ENCODE data around the gene C1orf74.

The C1orf74 gene

DNA sequence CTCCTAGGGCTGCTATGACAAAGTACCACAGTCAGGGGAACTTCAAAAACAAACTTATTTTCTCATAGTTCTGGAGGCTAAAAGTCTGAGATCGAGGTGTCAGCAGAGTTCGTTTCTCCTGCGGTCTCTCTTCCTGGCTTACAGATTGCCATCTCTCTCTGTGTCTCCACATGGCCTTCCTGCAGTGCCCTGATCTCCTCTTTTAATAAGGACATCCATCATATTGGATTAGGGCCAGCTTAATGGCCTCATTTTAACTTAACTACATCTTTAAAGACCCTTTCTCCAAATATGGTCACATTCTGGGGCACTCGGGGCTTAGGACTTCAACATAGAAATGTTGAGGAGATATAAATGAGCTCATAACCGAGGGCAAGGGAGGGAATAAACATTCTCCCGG is 12.2 kb downstream of the C1orf74 start:
- no peak overlapping the region for H3K4me3 ChIP-seq (ENCODE audit: low read length)
- TF ChIP-seq, protein P1, sequence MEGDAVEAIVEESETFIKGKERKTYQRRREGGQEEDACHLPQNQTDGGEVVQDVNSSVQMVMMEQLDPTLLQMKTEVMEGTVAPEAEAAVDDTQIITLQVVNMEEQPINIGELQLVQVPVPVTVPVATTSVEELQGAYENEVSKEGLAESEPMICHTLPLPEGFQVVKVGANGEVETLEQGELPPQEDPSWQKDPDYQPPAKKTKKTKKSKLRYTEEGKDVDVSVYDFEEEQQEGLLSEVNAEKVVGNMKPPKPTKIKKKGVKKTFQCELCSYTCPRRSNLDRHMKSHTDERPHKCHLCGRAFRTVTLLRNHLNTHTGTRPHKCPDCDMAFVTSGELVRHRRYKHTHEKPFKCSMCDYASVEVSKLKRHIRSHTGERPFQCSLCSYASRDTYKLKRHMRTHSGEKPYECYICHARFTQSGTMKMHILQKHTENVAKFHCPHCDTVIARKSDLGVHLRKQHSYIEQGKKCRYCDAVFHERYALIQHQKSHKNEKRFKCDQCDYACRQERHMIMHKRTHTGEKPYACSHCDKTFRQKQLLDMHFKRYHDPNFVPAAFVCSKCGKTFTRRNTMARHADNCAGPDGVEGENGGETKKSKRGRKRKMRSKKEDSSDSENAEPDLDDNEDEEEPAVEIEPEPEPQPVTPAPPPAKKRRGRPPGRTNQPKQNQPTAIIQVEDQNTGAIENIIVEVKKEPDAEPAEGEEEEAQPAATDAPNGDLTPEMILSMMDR (IDR thresholded peaks at IDR 0.05; ENCODE audit: insufficient read depth, low read depth, low read length, missing control alignments), result no peak

DNA sequence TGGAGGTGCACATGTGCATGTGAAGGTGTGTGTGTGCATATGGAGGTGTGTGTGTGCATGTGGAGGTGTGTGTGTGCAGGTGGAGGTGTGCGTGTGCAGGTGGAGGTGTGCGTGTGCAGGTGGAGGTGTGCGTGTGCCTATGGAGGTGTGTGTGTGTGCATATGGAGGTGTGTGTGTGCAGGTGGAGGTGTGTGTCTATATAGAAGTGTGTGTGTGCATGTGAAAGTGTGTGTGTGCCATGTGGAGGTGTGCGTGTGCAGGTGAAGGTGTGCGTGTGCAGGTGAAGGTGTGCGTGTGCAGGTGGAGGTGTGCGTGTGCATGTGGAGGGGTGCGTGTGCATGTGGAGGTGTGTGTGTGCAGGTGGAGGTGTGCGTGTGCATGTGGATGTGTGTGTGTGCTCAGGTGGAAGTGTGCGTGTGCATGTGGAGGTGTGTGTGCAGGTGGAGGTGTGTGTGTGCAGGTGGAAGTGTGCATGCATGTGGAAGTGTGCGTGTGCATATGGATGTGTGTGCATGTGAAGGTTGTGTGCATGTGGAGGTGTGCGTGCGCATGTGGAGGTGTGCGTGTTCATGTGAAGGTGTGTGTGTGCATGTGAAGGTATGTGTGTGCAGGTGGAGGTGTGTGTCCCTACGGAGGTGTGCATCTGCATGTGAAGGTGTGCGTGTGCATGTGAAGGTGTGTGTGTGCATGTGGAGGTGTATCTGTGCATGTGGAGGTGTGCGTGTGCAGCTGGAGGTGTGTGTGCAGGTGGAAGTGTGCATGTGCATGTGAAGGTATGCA is 13.5 kb downstream of the C1orf74 start:
- no peak overlapping the region for H3K4me3 ChIP-seq (ENCODE audit: low read length)

More for the DNA sequence above, 12.2 kb downstream of the C1orf74 start:
- peak; percentile 42 for DNase-seq (ENCODE audit: low read depth)

DNA sequence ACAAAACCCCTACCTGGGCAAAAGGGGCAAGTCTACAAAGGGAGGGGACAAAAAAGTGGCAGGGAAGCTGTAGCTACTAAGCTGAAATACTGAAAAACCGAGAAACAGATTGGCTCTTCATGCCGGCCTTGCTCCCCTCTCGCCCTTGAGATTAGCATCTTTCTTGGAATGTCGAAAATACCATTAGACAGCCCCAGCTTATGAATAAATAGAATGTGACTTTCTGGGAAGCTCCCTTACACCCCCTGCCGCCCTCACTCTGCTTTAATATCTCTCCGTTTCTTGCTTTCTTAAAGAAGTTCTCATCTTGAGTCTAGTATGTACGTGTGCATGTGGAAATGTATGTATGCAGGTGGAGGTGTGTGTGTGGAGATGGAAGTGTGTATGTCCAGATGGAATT is 14.4 kb downstream of the C1orf74 start:
- TF ChIP-seq, protein P1 (IDR thresholded peaks at IDR 0.05; ENCODE audit: insufficient read depth, low read depth, low read length, missing control alignments), result no peak
- H3K4me3 ChIP-seq (ENCODE audit: low read length), result no peak overlapping the region
- DNase-seq (ENCODE audit: low read depth), result no peak

More for the DNA sequence above, 13.5 kb downstream of the C1orf74 start:
- DNase-seq (ENCODE audit: low read depth), result peak; percentile 32
- TF ChIP-seq, protein P1 (IDR thresholded peaks at IDR 0.05; ENCODE audit: insufficient read depth, low read depth, low read length, missing control alignments), result no peak

DNA sequence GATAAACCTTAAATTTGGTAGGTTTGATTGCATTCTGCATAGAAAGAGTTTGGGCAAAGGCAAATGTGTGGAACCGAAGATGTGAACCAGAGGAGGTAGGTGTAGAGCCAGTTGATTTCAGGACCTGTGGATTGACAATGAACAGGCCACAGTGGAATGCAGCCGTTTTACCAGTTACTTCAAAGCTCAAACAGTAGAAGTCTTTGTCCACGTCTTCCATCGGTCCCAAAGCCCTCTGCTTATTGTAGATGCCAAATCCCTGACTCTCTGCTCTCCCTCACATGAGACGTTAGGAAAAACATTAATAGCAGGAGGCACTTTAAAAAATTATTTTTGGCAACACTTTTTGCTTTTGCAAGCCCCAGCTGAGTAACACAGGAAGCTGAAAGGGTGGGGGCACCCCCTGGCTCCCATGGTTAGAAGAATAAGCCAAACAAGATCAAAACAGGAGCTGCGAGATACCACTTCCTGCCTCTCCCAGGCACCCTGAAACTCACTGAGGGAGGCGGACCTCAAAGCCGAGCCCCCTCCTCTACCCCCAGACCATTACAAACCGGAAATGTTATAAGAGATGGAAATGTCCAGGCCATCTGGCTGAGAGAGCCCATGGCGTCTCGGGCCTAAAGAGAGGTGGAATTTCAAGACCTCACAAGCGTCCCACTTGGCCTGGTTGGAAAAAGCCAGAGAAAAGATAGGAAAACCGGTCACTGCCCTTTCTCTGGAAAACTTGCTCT is 15.0 kb downstream of the C1orf74 start:
- H3K4me3 ChIP-seq (ENCODE audit: low read length), result no peak overlapping the region
- TF ChIP-seq, protein P1 (IDR thresholded peaks at IDR 0.05; ENCODE audit: insufficient read depth, low read depth, low read length, missing control alignments), result no peak
- peak; percentile 75 for DNase-seq (ENCODE audit: low read depth)

DNA sequence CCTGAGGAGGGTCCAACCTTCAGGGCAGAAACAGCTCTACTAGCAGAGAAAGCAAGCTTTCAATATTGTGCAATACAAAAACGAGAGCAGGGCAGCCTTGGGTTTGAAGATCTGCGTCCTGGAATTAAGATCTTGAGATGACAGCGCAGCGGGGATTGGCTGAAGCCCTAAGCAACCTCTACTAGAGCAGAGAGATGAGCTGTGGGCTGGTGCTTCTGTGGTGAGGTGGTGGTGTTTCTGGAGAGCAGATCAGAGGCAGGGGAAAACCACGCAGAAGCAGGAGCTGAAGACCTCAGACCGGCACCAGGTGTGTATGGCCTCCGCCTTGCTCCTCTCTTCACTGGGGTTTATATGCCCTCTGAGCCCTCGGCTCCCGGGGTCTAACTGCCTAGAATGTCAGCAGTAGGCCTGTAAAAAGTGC is 16.0 kb downstream of the C1orf74 start:
- no peak overlapping the region for H3K4me3 ChIP-seq (ENCODE audit: low read length)
- TF ChIP-seq, protein P1 (IDR thresholded peaks at IDR 0.05; ENCODE audit: insufficient read depth, low read depth, low read length, missing control alignments), result no peak
- DNase-seq (ENCODE audit: low read depth), result no peak

DNA sequence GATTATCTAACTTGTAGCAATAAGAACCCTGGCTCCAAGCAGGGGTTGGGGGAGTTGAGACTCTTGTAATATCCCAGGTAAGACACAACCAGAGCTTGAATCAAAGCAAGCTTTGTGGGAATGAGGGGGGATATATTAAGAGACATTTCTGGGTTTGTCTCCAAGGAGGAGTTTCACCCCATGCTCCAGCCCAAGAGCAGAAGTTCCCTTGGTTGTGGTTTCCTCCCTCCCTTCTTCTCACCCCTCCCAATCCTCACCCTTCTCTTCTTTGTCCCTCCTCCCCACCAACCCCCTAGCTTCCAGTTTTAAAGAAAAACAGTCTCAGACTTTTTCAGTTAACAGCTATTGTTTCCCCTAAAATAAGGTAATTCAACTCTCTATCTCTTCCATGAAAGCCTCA is 16.7 kb downstream of the C1orf74 start:
- TF ChIP-seq, protein P1 (IDR thresholded peaks at IDR 0.05; ENCODE audit: insufficient read depth, low read depth, low read length, missing control alignments), result no peak
- no peak overlapping the region for H3K4me3 ChIP-seq (ENCODE audit: low read length)
- no peak for DNase-seq (ENCODE audit: low read depth)

Measured in epithelial cell of esophagus (primary cell).